GM19395 (cell line): ENCODE results near the gene ODAM.
"Not testable (repeated sequence)": the region's sequence is repeated elsewhere in the genome, so short reads cannot be mapped to it uniquely, and the experiment has no call there.

Source experiments
- ATAC-seq: cut with Tn5 transposase; IDR thresholded peaks from one replicate; pipeline ENCODE4 v1.9.1; 2021; ENCODE audit warnings: mild to moderate bottlenecking, moderate library complexity; ENCODE audit not compliant: unreplicated experiment

Gene ODAM

GRCh38 chr4:70195425-70195824 lies at the start of gene ODAM:
ODAM (plus strand) TSS chr4:70195725; CDS start chr4:70196544, 819 bp downstream.
- no peak for ATAC-seq

GRCh38 chr4:70151271-70151670 lies 44.3 kb upstream of the ODAM start:
- no peak for ATAC-seq

- no peak for ATAC-seq
Observed at GRCh38 chr4:70152088-70152487, 43.4 kb upstream of the ODAM start.

- ATAC-seq, result no peak
Observed at GRCh38 chr4:70153937-70154336, 41.6 kb upstream of the ODAM start, which contains the start of gene PRR27. PRR27 (plus strand) TSS chr4:70154237; CDS start chr4:70154376, 139 bp downstream.

GRCh38 chr4:70158576-70158975 lies 36.9 kb upstream of the ODAM start:
- no peak for ATAC-seq

- no peak for ATAC-seq
Observed at GRCh38 chr4:70177090-70177489, 18.4 kb upstream of the ODAM start.

GRCh38 chr4:70178075-70178660 lies 17.4 kb upstream of the ODAM start:
- ATAC-seq, result no peak

- ATAC-seq, result no peak
Observed at GRCh38 chr4:70179811-70180210, 15.7 kb upstream of the ODAM start.

GRCh38 chr4:70181864-70182263 lies 13.7 kb upstream of the ODAM start:
- ATAC-seq, result no peak

GRCh38 chr4:70182517-70183167 lies 12.9 kb upstream of the ODAM start:
- ATAC-seq, result no peak

GRCh38 chr4:70183168-70183939 lies 12.2 kb upstream of the ODAM start:
- peak; percentile 93 for ATAC-seq

- no peak for ATAC-seq
Observed at GRCh38 chr4:70183940-70184246, 11.6 kb upstream of the ODAM start.

GRCh38 chr4:70187216-70187615 lies 8.3 kb upstream of the ODAM start:
- ATAC-seq, result no peak

- no peak for ATAC-seq
Observed at GRCh38 chr4:70190579-70190978, 4.9 kb upstream of the ODAM start.

- ATAC-seq, result no peak
Observed at GRCh38 chr4:70191647-70192046, 3.9 kb upstream of the ODAM start.

GRCh38 chr4:70192895-70193294 lies 2.6 kb upstream of the ODAM start:
- ATAC-seq, result no peak

GRCh38 chr4:70196857-70197256 lies 1.3 kb downstream of the ODAM start:
- no peak for ATAC-seq

- no peak for ATAC-seq
Observed at GRCh38 chr4:70197842-70198241, 2.3 kb downstream of the ODAM start.

GRCh38 chr4:70203601-70204000 lies 8.1 kb downstream of the ODAM start:
- ATAC-seq, result no peak

- not testable (repeated sequence) for ATAC-seq
Observed at GRCh38 chr4:70212752-70213151, 17.2 kb downstream of the ODAM start.

- ATAC-seq, result not testable (repeated sequence)
Observed at GRCh38 chr4:70216109-70216508, 20.6 kb downstream of the ODAM start.

GRCh38 chr4:70216550-70216949 lies 21.0 kb downstream of the ODAM start:
- not testable (repeated sequence) for ATAC-seq
